Suprapubic skin (tissue), 4 donors: Measurements from ENCODE around the gene CDK2. TPM values are rescaled to one million over a fixed set of nuclear protein-coding genes. Genes with fewer than 3 reads are reported as not detected.

Source experiments
- DNase-seq, 2 donors: peaks; one replicate each; pipeline ENCODE4 v3.0.0-alpha.2; 2019; ENCODE audit warnings: low spot score in 2 of 2
- H3K27ac ChIP-seq: fragments of 200-600 bp; sonication (generic); one replicate; pipeline ENCODE4 v1.5.1; 2019
- H3K27me3 ChIP-seq: fragments of 200-600 bp; sonication (generic); one replicate; pipeline ENCODE4 v1.5.1; 2019
- H3K36me3 ChIP-seq: fragments of 200-600 bp; sonication (generic); one replicate; pipeline ENCODE4 v1.5.1; 2019
- H3K4me1 ChIP-seq: fragments of 200-600 bp; sonication (generic); one replicate; pipeline ENCODE4 v1.5.1; 2019
- H3K4me3 ChIP-seq: fragments of 200-600 bp; sonication (generic); one replicate; pipeline ENCODE4 v1.5.1; 2019; ENCODE audit warnings: mild to moderate bottlenecking
- H3K9me3 ChIP-seq: fragments of 200-600 bp; sonication (generic); one replicate; pipeline ENCODE4 v1.5.1; 2019
- EP300 ChIP-seq: sonication (generic); formaldehyde crosslinking; IDR thresholded peaks from one replicate; pipeline ENCODE4 v1.6.1; 2017; ENCODE audit warnings: antibody characterized with exemption
- POLR2A ChIP-seq, 2 donors: fragments of 450-650 bp; IDR thresholded peaks; one replicate each; pipeline ENCODE4 v1.6.1; 2017; ENCODE audit warnings: antibody characterized with exemption in 2 of 2, mild to moderate bottlenecking in 2 of 2, moderate library complexity in 2 of 2
- POLR2AphosphoS5 ChIP-seq, 3 donors: sonication (generic); formaldehyde crosslinking; IDR thresholded peaks; one replicate each; pipeline ENCODE4 v1.6.1; 2017; ENCODE audit warnings: antibody characterized with exemption in 3 of 3
- WGBS: methylation state at CpG from one replicate; pipeline ENCODE4 v1.1.5; 2018; 5-methylcytosine and 5-hydroxymethylcytosine counted together
- total RNA-seq, 4 donors: library from RNA; depleted of rRNA; stranded (reverse); fragments of >200 nt; gene quantifications; one replicate each; pipeline ENCODE4 v1.1.0, GENCODE V29; 2016
- TF ChIP-seq, protein P1 (sequence below), 2 donors: fragments of 200-600 bp in 1 of 2; fragments of 450-650 bp in 1 of 2; sonication (generic) in 1 of 2; IDR thresholded peaks; one replicate each; pipeline ENCODE4 v1.5.1; 2016 to 2019; ENCODE audit warnings: antibody characterized with exemption in 2 of 2, mild to moderate bottlenecking in 1 of 2, moderate library complexity in 1 of 2

Gene CDK2
- total RNA-seq, 4 donors from 2014 or later = 18.4 to 33.2 (median 28.6) TPM

DNA sequence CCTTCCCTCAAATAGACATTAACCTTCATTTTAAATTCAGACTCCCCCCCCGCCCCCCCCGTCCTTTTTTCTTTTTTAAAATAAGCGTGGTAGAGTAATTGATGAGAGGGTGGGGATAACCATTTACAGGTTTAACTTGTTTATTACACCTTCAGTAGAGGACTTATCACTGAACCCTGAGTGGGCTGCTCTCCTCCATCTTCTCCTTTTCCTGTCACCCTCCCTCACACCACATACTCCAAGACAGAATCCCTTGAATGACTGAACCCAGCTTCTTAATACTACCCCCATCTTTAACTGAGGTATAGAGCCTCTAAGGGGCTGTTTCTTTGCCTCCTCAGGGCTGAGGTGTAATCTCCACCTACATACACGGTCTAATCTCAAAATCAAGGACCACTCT is 50.6 kb downstream of the CDK2 start:
- Histone ChIP-seq H3K4me1 (peaks cover 12% of the 10 kb centered on the region), H3K27ac (no peak overlapping the region), H3K4me3 (no peak overlapping the region), H3K36me3 (peaks cover 12% of the 10 kb centered on the region), H3K9me3 (no peaks in the 10 kb centered on the region), H3K27me3 (no peaks in the 10 kb centered on the region)
- no peak for TF ChIP-seq POLR2A (IDR thresholded peaks at IDR 0.05)
- TF ChIP-seq POLR2AphosphoS5 (IDR thresholded peaks at IDR 0.05) = no peak
- TF ChIP-seq, protein P1, sequence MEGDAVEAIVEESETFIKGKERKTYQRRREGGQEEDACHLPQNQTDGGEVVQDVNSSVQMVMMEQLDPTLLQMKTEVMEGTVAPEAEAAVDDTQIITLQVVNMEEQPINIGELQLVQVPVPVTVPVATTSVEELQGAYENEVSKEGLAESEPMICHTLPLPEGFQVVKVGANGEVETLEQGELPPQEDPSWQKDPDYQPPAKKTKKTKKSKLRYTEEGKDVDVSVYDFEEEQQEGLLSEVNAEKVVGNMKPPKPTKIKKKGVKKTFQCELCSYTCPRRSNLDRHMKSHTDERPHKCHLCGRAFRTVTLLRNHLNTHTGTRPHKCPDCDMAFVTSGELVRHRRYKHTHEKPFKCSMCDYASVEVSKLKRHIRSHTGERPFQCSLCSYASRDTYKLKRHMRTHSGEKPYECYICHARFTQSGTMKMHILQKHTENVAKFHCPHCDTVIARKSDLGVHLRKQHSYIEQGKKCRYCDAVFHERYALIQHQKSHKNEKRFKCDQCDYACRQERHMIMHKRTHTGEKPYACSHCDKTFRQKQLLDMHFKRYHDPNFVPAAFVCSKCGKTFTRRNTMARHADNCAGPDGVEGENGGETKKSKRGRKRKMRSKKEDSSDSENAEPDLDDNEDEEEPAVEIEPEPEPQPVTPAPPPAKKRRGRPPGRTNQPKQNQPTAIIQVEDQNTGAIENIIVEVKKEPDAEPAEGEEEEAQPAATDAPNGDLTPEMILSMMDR (IDR thresholded peaks at IDR 0.05) = no peak
- TF ChIP-seq EP300 = no peak
- no peak for DNase-seq
- WGBS = 86% methylated on average over 4 of the region's 4 CpGs

DNA sequence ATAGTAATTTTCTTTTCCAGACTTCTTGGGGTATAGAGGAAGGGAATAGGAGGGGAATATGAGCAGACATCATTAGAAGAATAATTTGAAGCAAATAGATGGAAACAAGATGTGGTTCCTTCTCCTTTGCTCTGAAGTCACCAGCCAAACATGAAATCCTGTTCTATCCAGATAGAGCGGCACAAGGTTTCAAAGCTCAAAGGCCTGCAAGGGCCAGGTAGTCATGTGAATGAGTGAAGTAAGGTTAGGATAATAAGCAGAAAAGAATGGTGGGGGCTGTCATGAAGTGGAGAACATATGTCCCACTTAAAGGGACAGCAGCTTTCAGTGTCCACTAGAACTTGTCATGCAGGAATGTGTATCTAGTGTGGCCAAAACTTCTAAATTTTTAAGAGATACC is 51.7 kb downstream of the CDK2 start:
- Histone ChIP-seq H3K36me3 (peaks cover 12% of the 10 kb centered on the region), H3K4me1 (peaks cover 12% of the 10 kb centered on the region), H3K27ac (no peak overlapping the region), H3K9me3 (no peaks in the 10 kb centered on the region), H3K4me3 (no peak overlapping the region), H3K27me3 (no peaks in the 10 kb centered on the region)
- no peak for DNase-seq
- 100% methylated on average over 1 of the region's 1 CpG for WGBS
- TF ChIP-seq POLR2A (IDR thresholded peaks at IDR 0.05) = no peak
- no peak for TF ChIP-seq EP300

DNA sequence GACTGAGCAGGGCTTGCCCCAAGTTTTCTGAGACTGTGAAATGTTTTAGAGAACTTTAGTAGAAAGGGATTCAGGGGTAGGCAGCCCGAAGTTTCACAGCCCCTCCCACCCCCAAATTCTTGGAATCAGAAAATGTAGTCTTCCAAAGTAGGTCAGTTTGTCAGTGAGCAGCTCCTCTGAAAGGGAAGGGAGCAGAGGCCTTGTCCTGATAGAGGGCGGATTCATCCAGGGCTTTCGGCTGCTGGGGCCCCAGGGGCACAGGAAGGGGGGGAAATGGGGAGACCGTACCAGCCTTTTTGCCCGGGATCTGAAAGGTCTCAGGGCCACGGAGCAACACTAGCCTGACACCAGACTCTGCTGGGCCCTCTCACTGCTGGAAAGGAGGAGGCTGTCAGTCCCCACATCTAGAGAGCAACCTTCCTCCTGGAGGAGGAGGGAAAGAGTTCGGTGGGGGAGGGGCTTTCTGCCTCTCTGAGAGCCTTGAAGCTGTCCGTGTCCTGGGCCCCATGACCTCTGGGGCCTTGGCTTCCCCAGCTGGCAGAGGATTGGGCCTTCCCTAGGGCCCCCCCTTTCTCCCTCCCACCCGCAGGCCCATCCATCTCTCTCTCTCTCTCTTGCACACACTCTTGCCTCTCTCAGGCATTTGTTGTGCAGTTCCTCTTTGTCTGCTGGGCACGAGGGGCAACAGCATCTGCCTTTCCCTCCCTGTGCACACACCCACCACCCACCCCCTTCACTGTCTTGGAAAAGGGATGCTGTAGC is 54.0 kb downstream of the CDK2 start, which contains the start of gene IKZF4:
Gene IKZF4, plus strand, starts transcription at position 621 of the 762 bp plus-strand sequence. CDS start 451 bp downstream, outside the sequence.
- Histone ChIP-seq H3K4me3 (peak within 1 kb of the TSS; percentile 14), H3K4me1 (peaks cover 12% of the 10 kb centered on the region), H3K27me3 (no peaks in the 10 kb centered on the region), H3K36me3 (peaks cover 22% of the 10 kb centered on the region), H3K27ac (peak within 1 kb of the TSS; percentile 0), H3K9me3 (no peaks in the 10 kb centered on the region)
- DNase-seq = no peak
- 42% methylated on average over 10 of the region's 10 CpGs for WGBS
- no peak for TF ChIP-seq POLR2AphosphoS5 (IDR thresholded peaks at IDR 0.05)
- TF ChIP-seq EP300 = no peak
- TF ChIP-seq, protein P1 (IDR thresholded peaks at IDR 0.05) = no peak
- TF ChIP-seq POLR2A (IDR thresholded peaks at IDR 0.05) = no peak

DNA sequence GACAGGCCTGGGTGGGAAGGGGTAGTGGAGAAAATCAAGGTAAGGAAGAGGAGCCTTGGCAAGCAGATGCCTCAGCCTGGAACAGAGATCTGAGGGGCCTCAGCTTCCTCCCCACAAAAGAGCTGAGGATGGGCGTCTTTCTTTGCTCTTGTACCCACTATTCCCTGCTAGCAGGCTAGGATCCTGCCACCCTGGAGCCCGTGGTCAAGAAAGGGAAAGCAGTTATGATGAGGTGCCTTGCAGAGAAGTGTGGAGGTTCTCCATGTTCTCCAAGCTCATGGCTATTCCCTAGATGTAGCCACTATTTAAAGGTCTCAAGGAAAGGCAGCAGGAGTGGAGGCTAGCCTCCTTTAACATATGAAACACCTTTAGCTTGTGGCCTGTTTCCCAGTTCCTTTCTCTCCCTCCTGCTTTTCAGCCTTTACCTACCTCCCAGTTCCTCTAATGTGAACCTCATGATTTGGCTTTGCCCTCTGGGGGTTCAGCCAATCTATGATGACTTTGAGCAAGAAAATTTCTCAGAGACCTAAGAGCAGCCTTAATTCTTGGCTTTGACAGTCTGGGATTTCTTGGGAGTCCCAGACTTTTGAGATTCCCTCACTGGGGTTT is 55.4 kb downstream of the CDK2 start:
- peak overlapping the region; percentile 14 for H3K4me3 ChIP-seq
- no peaks in the 10 kb centered on the region for H3K27me3 ChIP-seq
- WGBS = 54% methylated on average over 2 of the region's 2 CpGs
- peaks cover 12% of the 10 kb centered on the region for H3K4me1 ChIP-seq
- no peak overlapping the region for H3K27ac ChIP-seq
- DNase-seq = no peak
- TF ChIP-seq, protein P1 (IDR thresholded peaks at IDR 0.05) = no peak
- TF ChIP-seq POLR2AphosphoS5 (IDR thresholded peaks at IDR 0.05) (no peak), POLR2A (IDR thresholded peaks at IDR 0.05) (no peak), EP300 (no peak)
- peaks cover 29% of the 10 kb centered on the region for H3K36me3 ChIP-seq
- H3K9me3 ChIP-seq = no peaks in the 10 kb centered on the region

Other genes starting within 250 kb of the CDK2 start
- 10 to 100 TPM in 2 of 4 donors, 1 to 10 TPM in 2; 5.7 to 15.3 (median 9.5) TPM for gene RDH5, start 246.4 kb upstream of the CDK2 start, total RNA-seq
- gene CD63, start 237.8 kb upstream of the CDK2 start, total RNA-seq = 100 to 1,000 TPM; 176 to 303 (median 193) TPM
- 1 to 10 TPM in 3 of 4 donors, under 1 TPM in 1; 0.68 to 3.8 (median 2.0) TPM for gene GDF11, start 223.7 kb upstream of the CDK2 start, total RNA-seq
- 10 to 100 TPM; 32.0 to 45.8 (median 40.1) TPM for gene SARNP, start 149.1 kb upstream of the CDK2 start, total RNA-seq
- 10 to 100 TPM in 3 of 4 donors, 1 to 10 TPM in 1; 8.6 to 22.8 (median 18.2) TPM for gene ORMDL2, start 148.8 kb upstream of the CDK2 start, total RNA-seq
- 10 to 100 TPM; 29.8 to 38.2 (median 36.2) TPM for gene DNAJC14, start 137.2 kb upstream of the CDK2 start, total RNA-seq
- 10 to 100 TPM in 1 of 4 donors, 1 to 10 TPM in 3; 4.2 to 10.5 (median 5.5) TPM for gene MMP19, start 123.9 kb upstream of the CDK2 start, total RNA-seq
- gene PYM1, start 38.9 kb upstream of the CDK2 start, total RNA-seq = 10 to 100 TPM; 32.0 to 41.8 (median 37.4) TPM
- gene DGKA, start 35.7 kb upstream of the CDK2 start, total RNA-seq = 100 to 1,000 TPM; 185 to 556 (median 198) TPM
- 100 to 1,000 TPM in 1 of 4 donors, 10 to 100 TPM in 3; 54.4 to 188 (median 71.7) TPM for gene PMEL, start 788 bp upstream of the CDK2 start, total RNA-seq
- 100 to 1,000 TPM in 3 of 4 donors, 10 to 100 TPM in 1; 97.1 to 143 (median 114) TPM for gene RAB5B, start 7.2 kb downstream of the CDK2 start, total RNA-seq
- 10 to 100 TPM; 18.7 to 25.6 (median 22.9) TPM for gene SUOX, start 30.4 kb downstream of the CDK2 start, total RNA-seq
- 10 to 100 TPM in 1 of 4 donors, 1 to 10 TPM in 3; 3.2 to 10.5 (median 3.8) TPM for gene IKZF4, start 54.2 kb downstream of the CDK2 start, total RNA-seq
- gene RPS26, start 75.1 kb downstream of the CDK2 start, total RNA-seq = 1,000 to 10,000 TPM in 2 of 4 donors, 100 to 1,000 TPM in 2; 600 to 3,046 (median 910) TPM
- 100 to 1,000 TPM; 147 to 226 (median 181) TPM for gene ERBB3, start 113.3 kb downstream of the CDK2 start, total RNA-seq
- 100 to 1,000 TPM; 103 to 153 (median 117) TPM for gene PA2G4, start 137.7 kb downstream of the CDK2 start, total RNA-seq
- gene RPL41, start 149.8 kb downstream of the CDK2 start, total RNA-seq = 1,000 to 10,000 TPM; 2,523 to 6,346 (median 5,689) TPM
- 1 to 10 TPM; 2.1 to 5.6 (median 3.4) TPM for gene ZC3H10, start 151.4 kb downstream of the CDK2 start, total RNA-seq
- 100 to 1,000 TPM in 2 of 4 donors, 10 to 100 TPM in 2; 73.1 to 128 (median 103) TPM for gene ESYT1, start 161.4 kb downstream of the CDK2 start, total RNA-seq
- 10 to 100 TPM; 28.3 to 37.4 (median 28.5) TPM for gene MYL6B, start 185.8 kb downstream of the CDK2 start, total RNA-seq
- 1,000 to 10,000 TPM in 1 of 4 donors, 100 to 1,000 TPM in 3; 773 to 1,142 (median 915) TPM for gene MYL6, start 191.5 kb downstream of the CDK2 start, total RNA-seq
- gene SMARCC2, start 222.7 kb downstream of the CDK2 start, total RNA-seq = 100 to 1,000 TPM in 2 of 4 donors, 10 to 100 TPM in 2; 53.6 to 137 (median 85.9) TPM